ENCODE data around the gene FAM193B.

The FAM193B gene

GRCh38 chr5:177508837-177509236 is 45.5 kb downstream of the FAM193B start:
- no peak for TF ChIP-seq CTCF (IDR thresholded peaks at IDR 0.05; ENCODE audit: low read depth, low read length, poor library complexity, severe bottlenecking)
- TF ChIP-seq EZH2phosphoT487 (IDR thresholded peaks at IDR 0.05; ENCODE audit: borderline replicate concordance, low read length): no peak
- H3K9me3 ChIP-seq (ENCODE audit: control insufficient read depth, insufficient read depth, low read length): no peaks in the 10 kb centered on the region
- peak overlapping the region; percentile 81 for H3K4me3 ChIP-seq (ENCODE audit: low read length)
- H3F3A ChIP-seq (ENCODE audit: control insufficient read depth, insufficient read depth): peaks cover 18% of the 10 kb centered on the region
- H3K9me2 ChIP-seq (replicated peaks; ENCODE audit: control insufficient read depth, low read length): no peaks in the 10 kb centered on the region
- peaks cover 42% of the 10 kb centered on the region for H3K79me2 ChIP-seq (ENCODE audit: control insufficient read depth, low read length)
- peaks cover 72% of the 10 kb centered on the region for H3K4me1 ChIP-seq (ENCODE audit: control insufficient read depth, low read length)
- H3K36me3 ChIP-seq (ENCODE audit: control insufficient read depth, low read length): peaks cover 93% of the 10 kb centered on the region
- no peaks in the 10 kb centered on the region for H3K27me3 ChIP-seq (ENCODE audit: control insufficient read depth, low read length)
- H4K20me1 ChIP-seq (ENCODE audit: control insufficient read depth, insufficient read depth, low read depth, low read length): no peaks in the 10 kb centered on the region
- peak overlapping the region; percentile 99 for H3K27ac ChIP-seq (ENCODE audit: low read depth, low read length)
- peak overlapping the region; percentile 100 for H3K4me2 ChIP-seq (ENCODE audit: low read length)

- peaks cover 93% of the 10 kb centered on the region for H3K36me3 ChIP-seq (ENCODE audit: control insufficient read depth, low read length)
- H3F3A ChIP-seq (ENCODE audit: control insufficient read depth, insufficient read depth): peaks cover 24% of the 10 kb centered on the region
- H3K4me2 ChIP-seq (ENCODE audit: low read length): peak overlapping the region; percentile 100
- H3K9me2 ChIP-seq (replicated peaks; ENCODE audit: control insufficient read depth, low read length): no peaks in the 10 kb centered on the region
- TF ChIP-seq CTCF (IDR thresholded peaks at IDR 0.05; ENCODE audit: low read depth, low read length, poor library complexity, severe bottlenecking) (peak; percentile 23), EZH2phosphoT487 (IDR thresholded peaks at IDR 0.05; ENCODE audit: borderline replicate concordance, low read length) (no peak)
- 0 out of 2 replicates have a peak, but pooled peaks cover 4% of the 10 kb centered on the region for H4K20me1 ChIP-seq (ENCODE audit: control insufficient read depth, insufficient read depth, low read depth, low read length)
- no peaks in the 10 kb centered on the region for H3K27me3 ChIP-seq (ENCODE audit: control insufficient read depth, low read length)
- H3K79me2 ChIP-seq (ENCODE audit: control insufficient read depth, low read length): peaks cover 39% of the 10 kb centered on the region
- H3K4me3 ChIP-seq (ENCODE audit: low read length): peak overlapping the region; percentile 81
- peak overlapping the region; percentile 99 for H3K27ac ChIP-seq (ENCODE audit: low read depth, low read length)
- H3K4me1 ChIP-seq (ENCODE audit: control insufficient read depth, low read length): peaks cover 78% of the 10 kb centered on the region
- H3K9me3 ChIP-seq (ENCODE audit: control insufficient read depth, insufficient read depth, low read length): no peaks in the 10 kb centered on the region
Observed at GRCh38 chr5:177508221-177508611, 46.1 kb downstream of the FAM193B start.

- Histone ChIP-seq H3K27me3 (ENCODE audit: control insufficient read depth, low read length) (no peaks in the 10 kb centered on the region), H3K9me3 (ENCODE audit: control insufficient read depth, insufficient read depth, low read length) (no peaks in the 10 kb centered on the region), H3K79me2 (ENCODE audit: control insufficient read depth, low read length) (peaks cover 39% of the 10 kb centered on the region), H3K36me3 (ENCODE audit: control insufficient read depth, low read length) (peaks cover 93% of the 10 kb centered on the region), H3F3A (ENCODE audit: control insufficient read depth, insufficient read depth) (peaks cover 29% of the 10 kb centered on the region), H3K4me3 (ENCODE audit: low read length) (peak overlapping the region; percentile 81), H3K9me2 (replicated peaks; ENCODE audit: control insufficient read depth, low read length) (no peaks in the 10 kb centered on the region), H3K27ac (ENCODE audit: low read depth, low read length) (peak overlapping the region; percentile 99), H4K20me1 (ENCODE audit: control insufficient read depth, insufficient read depth, low read depth, low read length) (peaks cover 4% of the 10 kb centered on the region; the same call in 1 of the 2 replicates), H3K4me2 (ENCODE audit: low read length) (peak overlapping the region; percentile 100), H3K4me1 (ENCODE audit: control insufficient read depth, low read length) (peaks cover 83% of the 10 kb centered on the region)
- no peak for TF ChIP-seq EZH2phosphoT487 (IDR thresholded peaks at IDR 0.05; ENCODE audit: borderline replicate concordance, low read length)
- TF ChIP-seq CTCF (IDR thresholded peaks at IDR 0.05; ENCODE audit: low read depth, low read length, poor library complexity, severe bottlenecking): peak; percentile 36
Observed at GRCh38 chr5:177507596-177508220, 46.7 kb downstream of the FAM193B start.
